ENCODE measurements around the gene SRGAP1. TPM values are rescaled to one million over a fixed set of nuclear protein-coding genes. Genes with fewer than 3 reads are reported as not detected.
"Not testable (repeated sequence)": the region's sequence is repeated elsewhere in the genome, so short reads cannot be mapped to it uniquely, and the experiment has no call there.

The SRGAP1 gene
- total RNA-seq, 2 experiments from 2014 or later: not detected

GRCh38 chr12:64061868-64062375 is 217.4 kb downstream of the SRGAP1 start:
- Mint-ChIP-seq H3K9me3 (ENCODE audit: insufficient read depth) (no peaks in the 10 kb centered on the region), H3K4me3 (no peak overlapping the region), H3K4me1 (ENCODE audit: low read depth) (no peaks in the 10 kb centered on the region), H3K27ac (no peak overlapping the region), H3K36me3 (ENCODE audit: low read depth) (no peaks in the 10 kb centered on the region), H3K27me3 (ENCODE audit: low read depth) (peaks cover 3% of the 10 kb centered on the region)
- no peak for ATAC-seq
- POLR2A ChIA-PET: no interaction called here
- DNase-seq: no peak
- CTCF ChIA-PET: no interaction called here

- Mint-ChIP-seq H3K27me3 (ENCODE audit: low read depth) (peaks cover 3% of the 10 kb centered on the region), H3K9me3 (ENCODE audit: insufficient read depth) (no peaks in the 10 kb centered on the region), H3K36me3 (ENCODE audit: low read depth) (no peaks in the 10 kb centered on the region), H3K4me3 (no peak overlapping the region), H3K4me1 (ENCODE audit: low read depth) (no peaks in the 10 kb centered on the region), H3K27ac (no peak overlapping the region)
- DNase-seq (no peak), ATAC-seq (no peak)
- CTCF ChIA-PET: no interaction called here
- POLR2A ChIA-PET: no interaction called here
These were observed 218.6 kb downstream of the SRGAP1 start for GRCh38 chr12:64063121-64063520.

- no peak overlapping the region for H3K27ac Mint-ChIP-seq
- peaks cover 3% of the 10 kb centered on the region for H3K27me3 Mint-ChIP-seq (ENCODE audit: low read depth)
- ATAC-seq: no peak
- no peak for DNase-seq
- no peaks in the 10 kb centered on the region for H3K4me1 Mint-ChIP-seq (ENCODE audit: low read depth)
- ChIA-PET CTCF (interaction anchor here (0.5 kb wide), 1 partner anchor 1006 kb away, joined by 4 read pairs; no protein-coding TSS in a partner anchor), POLR2A (no interaction called here)
- no peaks in the 10 kb centered on the region for H3K9me3 Mint-ChIP-seq (ENCODE audit: insufficient read depth)
- no peaks in the 10 kb centered on the region for H3K36me3 Mint-ChIP-seq (ENCODE audit: low read depth)
- H3K4me3 Mint-ChIP-seq: no peak overlapping the region
These were observed 219.7 kb downstream of the SRGAP1 start for GRCh38 chr12:64064240-64064639.

GRCh38 chr12:64064706-64065105 is 220.2 kb downstream of the SRGAP1 start:
- H3K27ac Mint-ChIP-seq: no peak overlapping the region
- H3K36me3 Mint-ChIP-seq (ENCODE audit: low read depth): no peaks in the 10 kb centered on the region
- CTCF ChIA-PET: no interaction called here
- POLR2A ChIA-PET: no interaction called here
- DNase-seq (no peak), ATAC-seq (no peak)
- no peaks in the 10 kb centered on the region for H3K9me3 Mint-ChIP-seq (ENCODE audit: insufficient read depth)
- H3K4me1 Mint-ChIP-seq (ENCODE audit: low read depth): no peaks in the 10 kb centered on the region
- peaks cover 3% of the 10 kb centered on the region for H3K27me3 Mint-ChIP-seq (ENCODE audit: low read depth)
- H3K4me3 Mint-ChIP-seq: no peak overlapping the region

- POLR2A ChIA-PET: no interaction called here
- H3K4me1 Mint-ChIP-seq (ENCODE audit: low read depth): no peaks in the 10 kb centered on the region
These were observed 221.5 kb downstream of the SRGAP1 start for GRCh38 chr12:64065881-64066451.

GRCh38 chr12:64066776-64067175 is 222.3 kb downstream of the SRGAP1 start:
- POLR2A ChIA-PET: no interaction called here

More at GRCh38 chr12:64065881-64066451, 221.5 kb downstream of the SRGAP1 start:
- no peaks in the 10 kb centered on the region for H3K36me3 Mint-ChIP-seq (ENCODE audit: low read depth)
- ATAC-seq (no peak), DNase-seq (no peak)
- CTCF ChIA-PET: no interaction called here
- peaks cover 3% of the 10 kb centered on the region for H3K27me3 Mint-ChIP-seq (ENCODE audit: low read depth)
- no peak overlapping the region for H3K4me3 Mint-ChIP-seq
- H3K9me3 Mint-ChIP-seq (ENCODE audit: insufficient read depth): no peaks in the 10 kb centered on the region
- H3K27ac Mint-ChIP-seq: no peak overlapping the region

GRCh38 chr12:64070454-64070853 is 226.0 kb downstream of the SRGAP1 start:
- Mint-ChIP-seq H3K27me3 (ENCODE audit: low read depth) (peaks cover 3% of the 10 kb centered on the region), H3K4me1 (ENCODE audit: low read depth) (no peaks in the 10 kb centered on the region), H3K36me3 (ENCODE audit: low read depth) (no peaks in the 10 kb centered on the region), H3K9me3 (ENCODE audit: insufficient read depth) (no peaks in the 10 kb centered on the region), H3K4me3 (no peak overlapping the region), H3K27ac (no peak overlapping the region)
- POLR2A ChIA-PET: no interaction called here
- ATAC-seq (no peak), DNase-seq (no peak)
- CTCF ChIA-PET: no interaction called here

More at GRCh38 chr12:64066776-64067175, 222.3 kb downstream of the SRGAP1 start:
- Mint-ChIP-seq H3K36me3 (ENCODE audit: low read depth) (no peaks in the 10 kb centered on the region), H3K4me1 (ENCODE audit: low read depth) (no peaks in the 10 kb centered on the region), H3K4me3 (no peak overlapping the region), H3K9me3 (ENCODE audit: insufficient read depth) (no peaks in the 10 kb centered on the region), H3K27me3 (ENCODE audit: low read depth) (peaks cover 3% of the 10 kb centered on the region), H3K27ac (no peak overlapping the region)
- ATAC-seq: no peak
- CTCF ChIA-PET: no interaction called here
- DNase-seq: no peak

GRCh38 chr12:64072916-64073575 is 228.5 kb downstream of the SRGAP1 start:
- CTCF ChIA-PET: no interaction called here
- no peak overlapping the region for H3K4me3 Mint-ChIP-seq
- ATAC-seq: no peak
- no peak for DNase-seq
- H3K9me3 Mint-ChIP-seq (ENCODE audit: insufficient read depth): no peaks in the 10 kb centered on the region
- H3K36me3 Mint-ChIP-seq (ENCODE audit: low read depth): no peaks in the 10 kb centered on the region
- H3K27ac Mint-ChIP-seq: no peak overlapping the region
- H3K27me3 Mint-ChIP-seq (ENCODE audit: low read depth): peaks cover 3% of the 10 kb centered on the region
- POLR2A ChIA-PET: no interaction called here
- H3K4me1 Mint-ChIP-seq (ENCODE audit: low read depth): no peaks in the 10 kb centered on the region

GRCh38 chr12:64076565-64076964 is 232.1 kb downstream of the SRGAP1 start:
- DNase-seq; H3K27ac Mint-ChIP-seq; H3K4me1 Mint-ChIP-seq (ENCODE audit: low read depth); H3K36me3 Mint-ChIP-seq (ENCODE audit: low read depth); POLR2A ChIA-PET; H3K9me3 Mint-ChIP-seq (ENCODE audit: insufficient read depth); H3K27me3 Mint-ChIP-seq (ENCODE audit: low read depth); ATAC-seq; H3K4me3 Mint-ChIP-seq; CTCF ChIA-PET: not testable (repeated sequence)

GRCh38 chr12:64077922-64078321 is 233.4 kb downstream of the SRGAP1 start:
- peaks cover 3% of the 10 kb centered on the region for H3K27me3 Mint-ChIP-seq (ENCODE audit: low read depth)
- H3K27ac Mint-ChIP-seq: no peak overlapping the region
- POLR2A ChIA-PET: no interaction called here
- ATAC-seq (no peak), DNase-seq (no peak)
- no peaks in the 10 kb centered on the region for H3K36me3 Mint-ChIP-seq (ENCODE audit: low read depth)
- no peaks in the 10 kb centered on the region for H3K9me3 Mint-ChIP-seq (ENCODE audit: insufficient read depth)
- no peak overlapping the region for H3K4me3 Mint-ChIP-seq
- CTCF ChIA-PET: no interaction called here
- no peaks in the 10 kb centered on the region for H3K4me1 Mint-ChIP-seq (ENCODE audit: low read depth)

GRCh38 chr12:64080319-64081007 is 236.0 kb downstream of the SRGAP1 start:
- no peak overlapping the region for H3K4me3 Mint-ChIP-seq
- ChIA-PET POLR2A (no interaction called here), CTCF (no interaction called here)
- no peak overlapping the region for H3K27ac Mint-ChIP-seq
- DNase-seq (no peak), ATAC-seq (no peak)
- no peaks in the 10 kb centered on the region for H3K36me3 Mint-ChIP-seq (ENCODE audit: low read depth)
- H3K27me3 Mint-ChIP-seq (ENCODE audit: low read depth): peaks cover 7% of the 10 kb centered on the region
- H3K9me3 Mint-ChIP-seq (ENCODE audit: insufficient read depth): no peaks in the 10 kb centered on the region
- no peaks in the 10 kb centered on the region for H3K4me1 Mint-ChIP-seq (ENCODE audit: low read depth)

- no peaks in the 10 kb centered on the region for H3K36me3 Mint-ChIP-seq (ENCODE audit: low read depth)
- peaks cover 8% of the 10 kb centered on the region for H3K27me3 Mint-ChIP-seq (ENCODE audit: low read depth)
- H3K4me3 Mint-ChIP-seq: no peak overlapping the region
- no peaks in the 10 kb centered on the region for H3K4me1 Mint-ChIP-seq (ENCODE audit: low read depth)
- no peaks in the 10 kb centered on the region for H3K9me3 Mint-ChIP-seq (ENCODE audit: insufficient read depth)
- POLR2A ChIA-PET: no interaction called here
- no peak for DNase-seq
- ATAC-seq: no peak
- no peak overlapping the region for H3K27ac Mint-ChIP-seq
- CTCF ChIA-PET: no interaction called here
These were observed 236.5 kb downstream of the SRGAP1 start for GRCh38 chr12:64081008-64081404.
